Esophagus mucosa (tissue), 1 donor: ENCODE results near the gene ATXN7L1. TPM values are rescaled to one million over a fixed set of nuclear protein-coding genes. Genes with fewer than 3 reads are reported as not detected.

Experiments used
- ATAC-seq: fragments of 200-7000 bp; cut with Tn5 transposase; one replicate; pipeline ENCODE4 v1.9.1; 2020
- total RNA-seq: library from RNA; stranded (reverse); gene quantifications from one replicate; pipeline ENCODE4 v1.2.4, GENCODE V29; 2023
- donor health status: DM: yes; HTN: yes; CAD: no.

ATXN7L1 gene
- total RNA-seq, 1 donor from 2014 or later = 9.2 TPM

GRCh38 chr7:105827151-105827875 lies 49.1 kb downstream of the ATXN7L1 start:
- no peak for ATAC-seq

GRCh38 chr7:105826143-105826542 lies 50.3 kb downstream of the ATXN7L1 start:
- no peak for ATAC-seq

GRCh38 chr7:105825371-105825770 lies 51.0 kb downstream of the ATXN7L1 start:
- ATAC-seq = no peak

GRCh38 chr7:105822806-105823205 lies 53.6 kb downstream of the ATXN7L1 start:
- no peak for ATAC-seq

GRCh38 chr7:105821527-105821926 lies 54.9 kb downstream of the ATXN7L1 start:
- no peak for ATAC-seq

- no peak for ATAC-seq
Measured at GRCh38 chr7:105820363-105821066, 55.9 kb downstream of the ATXN7L1 start.

GRCh38 chr7:105819559-105819958 lies 56.8 kb downstream of the ATXN7L1 start:
- ATAC-seq = no peak

GRCh38 chr7:105816954-105817615 lies 59.3 kb downstream of the ATXN7L1 start:
- no peak for ATAC-seq

- ATAC-seq = no peak
Measured at GRCh38 chr7:105816266-105816843, 60.0 kb downstream of the ATXN7L1 start.

- ATAC-seq = no peak
Measured at GRCh38 chr7:105815576-105815975, 60.8 kb downstream of the ATXN7L1 start.

- no peak for ATAC-seq
Measured at GRCh38 chr7:105814481-105814880, 61.9 kb downstream of the ATXN7L1 start.

- no peak for ATAC-seq
Measured at GRCh38 chr7:105811189-105811847, 65.1 kb downstream of the ATXN7L1 start.

- ATAC-seq = no peak
Measured at GRCh38 chr7:105810556-105810955, 65.8 kb downstream of the ATXN7L1 start.

- ATAC-seq = peak; percentile 91
Measured at GRCh38 chr7:105808703-105809590, 67.5 kb downstream of the ATXN7L1 start.

GRCh38 chr7:105808209-105808608 lies 68.2 kb downstream of the ATXN7L1 start:
- ATAC-seq = no peak

GRCh38 chr7:105807448-105807762 lies 69.0 kb downstream of the ATXN7L1 start:
- no peak for ATAC-seq

- peak; percentile 87 for ATAC-seq
Measured at GRCh38 chr7:105806592-105807447, 69.6 kb downstream of the ATXN7L1 start.

- no peak for ATAC-seq
Measured at GRCh38 chr7:105805447-105806019, 70.9 kb downstream of the ATXN7L1 start.

- ATAC-seq = no peak
Measured at GRCh38 chr7:105803429-105803736, 73.0 kb downstream of the ATXN7L1 start.

- ATAC-seq = peak; percentile 19
Measured at GRCh38 chr7:105802604-105803428, 73.6 kb downstream of the ATXN7L1 start.
